ENCODE results near the gene BAIAP3. TPM values are rescaled to one million over a fixed set of nuclear protein-coding genes. Genes with fewer than 3 reads are reported as not detected.

Gene BAIAP3
- total RNA-seq, 2 experiments from 2014 or later = 19.6 to 21.5 TPM

DNA sequence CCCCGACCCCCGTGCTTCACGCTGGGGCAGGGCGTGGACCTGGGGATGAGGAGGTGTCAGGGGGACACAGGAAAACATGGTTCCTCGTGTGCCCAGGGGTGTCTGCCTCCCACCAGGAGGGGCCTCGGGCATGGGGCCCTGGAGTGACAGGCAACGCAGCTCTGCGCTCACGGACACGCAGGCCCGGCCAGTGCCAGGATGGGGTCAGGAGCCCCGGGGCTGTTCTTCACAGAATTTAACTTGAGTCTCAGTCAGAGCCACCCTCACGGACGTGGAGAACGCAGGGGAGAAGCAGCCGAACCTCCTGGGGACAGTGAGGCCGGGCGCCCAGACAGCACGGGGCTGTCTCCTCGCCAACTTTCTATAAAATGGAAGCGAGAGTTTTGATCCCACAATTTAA, 64.3 kb downstream of the BAIAP3 start:
- ATAC-seq (ENCODE audit: poor library complexity) (no peak), DNase-seq (no peak)
- Mint-ChIP-seq H3K27ac (no peak overlapping the region), H3K36me3 (ENCODE audit: low read depth) (peaks cover 48% of the 10 kb centered on the region), H3K27me3 (no peaks in the 10 kb centered on the region), H3K9me3 (no peaks in the 10 kb centered on the region), H3K4me3 (no peak overlapping the region), H3K4me1 (ENCODE audit: low read depth) (no peaks in the 10 kb centered on the region)
- no peaks in the 10 kb centered on the region for H3K9me3 ChIP-seq (ENCODE audit: control insufficient read depth in 1 of 2, insufficient read depth in 1 of 2, low read length in 2 of 2)
- H3K36me3 ChIP-seq (ENCODE audit: insufficient read depth, low read length) = peaks cover 69% of the 10 kb centered on the region
- POLR2A ChIA-PET = interaction anchor here (0.7 kb wide), 1 partner anchor 574 kb away, joined by 3 read pairs; no protein-coding TSS in a partner anchor
- intact Hi-C loops (cut with DNase I, micrococcal nuclease) = no loop called here
- H3K4me3 ChIP-seq (ENCODE audit: low read length) = no peak overlapping the region
- H3K27ac ChIP-seq (ENCODE audit: low read depth in 1 of 2, low read length in 2 of 2) = no peak overlapping the region
- H3K4me1 ChIP-seq (ENCODE audit: insufficient read depth, low read length) = no peaks in the 10 kb centered on the region
- CTCF ChIA-PET = no interaction called here
- TF ChIP-seq, protein P1, sequence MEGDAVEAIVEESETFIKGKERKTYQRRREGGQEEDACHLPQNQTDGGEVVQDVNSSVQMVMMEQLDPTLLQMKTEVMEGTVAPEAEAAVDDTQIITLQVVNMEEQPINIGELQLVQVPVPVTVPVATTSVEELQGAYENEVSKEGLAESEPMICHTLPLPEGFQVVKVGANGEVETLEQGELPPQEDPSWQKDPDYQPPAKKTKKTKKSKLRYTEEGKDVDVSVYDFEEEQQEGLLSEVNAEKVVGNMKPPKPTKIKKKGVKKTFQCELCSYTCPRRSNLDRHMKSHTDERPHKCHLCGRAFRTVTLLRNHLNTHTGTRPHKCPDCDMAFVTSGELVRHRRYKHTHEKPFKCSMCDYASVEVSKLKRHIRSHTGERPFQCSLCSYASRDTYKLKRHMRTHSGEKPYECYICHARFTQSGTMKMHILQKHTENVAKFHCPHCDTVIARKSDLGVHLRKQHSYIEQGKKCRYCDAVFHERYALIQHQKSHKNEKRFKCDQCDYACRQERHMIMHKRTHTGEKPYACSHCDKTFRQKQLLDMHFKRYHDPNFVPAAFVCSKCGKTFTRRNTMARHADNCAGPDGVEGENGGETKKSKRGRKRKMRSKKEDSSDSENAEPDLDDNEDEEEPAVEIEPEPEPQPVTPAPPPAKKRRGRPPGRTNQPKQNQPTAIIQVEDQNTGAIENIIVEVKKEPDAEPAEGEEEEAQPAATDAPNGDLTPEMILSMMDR (IDR thresholded peaks at IDR 0.05) = no peak
- H3K27me3 ChIP-seq (ENCODE audit: control insufficient read depth in 1 of 2, insufficient read depth in 2 of 2, low read length in 2 of 2) = no peaks in the 10 kb centered on the region

DNA sequence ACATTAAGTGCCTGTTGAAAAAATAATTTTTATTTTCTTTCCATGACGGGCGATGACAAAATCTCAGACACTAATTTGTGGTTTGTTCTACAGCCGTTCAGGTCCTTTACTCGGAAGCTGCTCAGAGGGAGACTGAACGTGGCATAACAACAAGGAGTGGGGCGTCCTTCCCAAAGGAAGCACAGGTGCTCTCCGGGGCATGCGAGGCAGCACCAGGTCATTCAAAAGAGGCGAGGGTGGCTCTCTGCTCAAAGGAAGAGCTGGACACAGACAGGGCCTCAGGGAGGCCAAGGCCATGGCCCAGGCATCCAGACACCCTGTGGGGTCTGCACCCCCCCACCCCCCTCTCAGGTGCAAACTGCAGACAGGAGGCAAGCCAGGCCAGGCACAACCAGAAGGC, 64.9 kb downstream of the BAIAP3 start:
- H3K36me3 Mint-ChIP-seq (ENCODE audit: low read depth) = peaks cover 51% of the 10 kb centered on the region
- H3K4me3 ChIP-seq (ENCODE audit: low read length) = no peak overlapping the region
- H3K27me3 Mint-ChIP-seq = no peaks in the 10 kb centered on the region
- no peaks in the 10 kb centered on the region for H3K4me1 Mint-ChIP-seq (ENCODE audit: low read depth)
- no peak for ATAC-seq (ENCODE audit: poor library complexity)
- H3K9me3 ChIP-seq (ENCODE audit: control insufficient read depth in 1 of 2, insufficient read depth in 1 of 2, low read length in 2 of 2) = no peaks in the 10 kb centered on the region
- H3K27ac ChIP-seq (ENCODE audit: low read depth in 1 of 2, low read length in 2 of 2) = no peak overlapping the region
- no peaks in the 10 kb centered on the region for H3K27me3 ChIP-seq (ENCODE audit: control insufficient read depth in 1 of 2, insufficient read depth in 2 of 2, low read length in 2 of 2)
- H3K9me3 Mint-ChIP-seq = no peaks in the 10 kb centered on the region
- H3K36me3 ChIP-seq (ENCODE audit: insufficient read depth, low read length) = peaks cover 70% of the 10 kb centered on the region
- no peaks in the 10 kb centered on the region for H3K4me1 ChIP-seq (ENCODE audit: insufficient read depth, low read length)
- TF ChIP-seq, protein P1 (IDR thresholded peaks at IDR 0.05) = no peak
- no peak for DNase-seq
- ChIA-PET POLR2A (interaction anchor here (0.7 kb wide), 1 partner anchor 573 kb away, joined by 3 read pairs; no protein-coding TSS in a partner anchor), CTCF (no interaction called here)
- H3K27ac Mint-ChIP-seq = no peak overlapping the region
- no peak overlapping the region for H3K4me3 Mint-ChIP-seq
- intact Hi-C loops (cut with DNase I, micrococcal nuclease) = no loop called here

Other genes with a start within 250 kb of the BAIAP3 start
- not detected for gene C1QTNF8, start 237.4 kb upstream of the BAIAP3 start, total RNA-seq
- gene CACNA1H, start 180.5 kb upstream of the BAIAP3 start, total RNA-seq = 1 to 10 TPM; 5.7 to 6.3 TPM
- gene TPSG1, start 108.4 kb upstream of the BAIAP3 start, total RNA-seq = not detected
- gene TPSB2, start 103.5 kb upstream of the BAIAP3 start, total RNA-seq = not detected
- gene TPSAB1, start 92.9 kb upstream of the BAIAP3 start, total RNA-seq = under 1 TPM in 1 of 2 experiments, not detected in 1; 0.22 TPM
- not detected for gene TPSD1, start 77.6 kb upstream of the BAIAP3 start, total RNA-seq
- gene UBE2I, start 24.0 kb upstream of the BAIAP3 start, total RNA-seq = 100 to 1,000 TPM; 247 to 252 TPM
- 10 to 100 TPM; 19.9 to 21.4 TPM for gene TSR3, start 18.2 kb downstream of the BAIAP3 start, total RNA-seq
- 10 to 100 TPM; 27.6 to 32.0 TPM for gene GNPTG, start 18.3 kb downstream of the BAIAP3 start, total RNA-seq
- gene UNKL, start 81.1 kb downstream of the BAIAP3 start, total RNA-seq = 10 to 100 TPM; 52.6 to 53.2 TPM
- 1 to 10 TPM; 6.9 to 7.6 TPM for gene UQCC4, start 87.1 kb downstream of the BAIAP3 start, total RNA-seq
- gene PERCC1, start 97.4 kb downstream of the BAIAP3 start, total RNA-seq = under 1 TPM in 1 of 2 experiments, not detected in 1; 0.30 TPM
- gene CCDC154, start 110.9 kb downstream of the BAIAP3 start, total RNA-seq = 1 to 10 TPM; 2.9 to 3.0 TPM
- 10 to 100 TPM; 70.5 to 76.2 TPM for gene CLCN7, start 141.4 kb downstream of the BAIAP3 start, total RNA-seq
- not detected for gene PTX4, start 155.3 kb downstream of the BAIAP3 start, total RNA-seq
- gene TELO2, start 159.7 kb downstream of the BAIAP3 start, total RNA-seq = 10 to 100 TPM; 29.7 to 30.8 TPM
- 10 to 100 TPM; 20.5 to 22.1 TPM for gene TMEM204, start 200.0 kb downstream of the BAIAP3 start, total RNA-seq

Measured in CD4-positive, alpha-beta T cell (primary cell).